HTERT RPE-1 (cell line): ENCODE results near the gene C6orf132.
"Not testable (repeated sequence)": the region's sequence is repeated elsewhere in the genome, so short reads cannot be mapped to it uniquely, and the experiment has no call there.

Experiments used
- in situ Hi-C: fragments of 300-500 bp; cut with MboI; formaldehyde crosslinking; loops from 4 replicates; pipeline ENCODE4 v1.14.3; 2020; ENCODE audit warnings: low sequenced_read_pairs

The C6orf132 gene, protein sequence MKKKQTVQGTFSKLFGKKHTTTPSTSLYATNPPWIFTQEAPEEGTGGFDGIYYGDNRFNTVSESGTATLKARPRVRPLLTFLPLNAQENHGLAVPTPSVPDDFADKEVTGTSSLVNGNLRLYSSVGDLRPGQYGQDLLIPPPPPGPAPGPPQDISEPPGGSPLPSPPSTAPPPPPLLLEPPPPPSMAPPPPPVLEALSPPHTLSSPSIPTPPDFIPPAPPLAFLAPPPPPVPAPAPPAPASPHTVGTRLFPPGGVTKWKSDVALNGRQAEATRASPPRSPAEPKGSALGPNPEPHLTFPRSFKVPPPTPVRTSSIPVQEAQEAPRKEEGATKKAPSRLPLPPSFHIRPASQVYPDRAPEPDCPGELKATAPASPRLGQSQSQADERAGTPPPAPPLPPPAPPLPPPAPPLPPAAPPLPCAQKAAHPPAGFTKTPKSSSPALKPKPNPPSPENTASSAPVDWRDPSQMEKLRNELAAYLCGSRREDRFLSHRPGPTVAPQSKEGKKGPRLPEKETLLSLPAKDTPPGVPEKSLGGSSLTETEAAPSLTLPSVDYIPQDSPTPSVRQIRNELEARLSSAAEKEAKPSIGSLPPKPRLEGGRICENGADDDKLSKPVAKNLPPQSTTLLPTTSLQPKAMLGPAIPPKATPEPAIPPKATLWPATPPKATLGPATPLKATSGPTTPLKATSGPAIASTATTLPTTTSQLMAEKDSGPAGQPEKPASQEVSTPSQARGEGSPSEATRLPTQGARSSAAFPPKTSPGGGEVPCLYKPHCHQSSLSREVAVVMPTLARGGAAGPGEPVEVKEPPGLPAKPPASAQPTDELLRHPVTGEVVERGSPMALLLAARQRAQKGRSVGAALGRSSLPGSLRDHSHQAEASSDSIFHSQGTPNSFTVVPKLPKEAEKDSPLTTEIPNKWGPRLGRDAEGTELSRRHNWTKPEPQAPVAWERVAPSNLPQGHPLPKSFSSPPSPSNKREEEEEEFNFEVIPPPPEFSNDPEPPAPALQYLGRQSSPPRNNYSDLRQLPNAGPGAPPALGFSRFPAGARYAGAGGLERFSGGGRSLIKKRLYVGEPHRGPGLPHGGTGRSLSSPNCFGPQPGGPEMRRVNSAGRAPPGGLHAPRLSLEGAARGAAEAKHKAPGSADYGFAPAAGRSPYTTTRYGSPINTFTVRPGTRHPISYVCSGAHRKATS

DNA sequence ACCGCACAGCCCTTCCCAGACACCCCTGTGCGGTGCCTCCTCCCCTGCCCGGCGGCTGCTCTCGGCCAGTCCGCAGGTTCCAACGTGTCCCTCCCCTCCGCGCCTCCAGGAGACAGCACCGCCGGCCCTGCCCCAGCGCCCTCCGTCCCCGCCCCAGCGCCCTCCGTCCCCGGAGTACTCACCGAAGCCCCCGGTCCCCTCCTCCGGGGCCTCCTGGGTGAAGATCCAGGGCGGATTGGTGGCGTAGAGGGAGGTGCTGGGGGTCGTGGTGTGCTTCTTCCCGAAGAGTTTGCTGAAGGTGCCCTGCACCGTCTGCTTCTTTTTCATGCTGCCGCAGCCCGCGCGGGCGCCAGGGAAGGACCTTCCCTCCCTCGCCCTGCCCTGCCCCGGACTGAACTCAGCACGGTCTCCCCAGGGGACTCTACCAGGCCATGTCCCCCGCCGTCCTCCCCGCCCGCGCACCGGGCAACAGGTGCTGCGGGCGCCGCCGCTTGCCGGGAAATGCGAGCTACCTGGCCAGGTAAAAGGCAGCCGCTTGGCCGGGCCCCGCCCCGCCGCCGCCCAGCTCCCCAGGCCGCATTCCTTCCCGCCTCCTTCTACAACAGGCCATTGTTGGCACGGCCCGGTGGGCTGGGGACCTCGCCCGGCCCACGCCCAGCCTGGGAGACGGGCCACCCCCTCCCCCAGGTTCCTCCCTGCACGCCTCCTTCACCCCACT lies at the start of gene C6orf132:
C6orf132 (minus strand) TSS at position 503 of the 718 bp plus-strand sequence; CDS start at position 327, 176 bp downstream.
- in situ Hi-C loops: no loop called here

- in situ Hi-C loops: no loop called here
Observed at GRCh38 chr6:42190554-42191183, 48.2 kb upstream of the C6orf132 start.

DNA sequence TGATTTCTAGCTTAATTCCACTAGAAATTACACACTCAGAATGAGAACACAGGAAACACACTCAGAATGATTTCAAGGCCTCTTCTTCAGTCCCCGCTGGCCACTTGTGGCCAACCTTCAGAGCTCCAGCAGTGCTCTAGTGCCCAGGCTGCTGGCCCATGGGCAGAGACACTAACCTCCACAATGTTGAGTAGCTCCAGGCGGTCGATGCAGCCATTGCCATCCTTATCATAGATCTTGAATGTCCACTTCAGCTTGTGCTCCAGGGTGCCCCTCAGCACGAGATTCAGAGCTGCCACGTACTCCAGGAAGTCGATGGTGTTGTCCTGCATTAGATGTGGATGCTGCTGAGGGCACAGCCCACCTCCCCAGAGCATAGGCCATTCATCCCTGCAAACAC lies 46.0 kb upstream of the C6orf132 start:
- in situ Hi-C loops: no loop called here

DNA sequence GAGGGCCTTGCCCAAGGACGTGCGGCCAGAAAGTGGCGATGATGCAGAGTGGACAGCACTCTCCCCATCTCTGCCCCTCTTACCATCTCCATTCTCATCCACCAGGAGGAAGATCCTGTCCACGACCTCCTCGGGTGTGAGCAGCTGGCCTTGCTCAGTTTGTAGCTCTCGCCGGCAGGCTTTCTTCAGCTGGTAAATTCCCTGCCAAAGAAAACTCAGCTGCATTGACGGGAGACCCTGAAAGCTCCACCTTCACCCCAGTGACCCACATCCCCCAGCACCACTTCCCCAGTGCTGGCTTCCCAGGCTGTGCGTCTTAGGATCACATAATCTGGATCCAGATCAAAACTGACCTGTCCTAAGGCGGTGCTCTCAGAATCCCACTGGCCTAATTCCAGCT lies 43.2 kb upstream of the C6orf132 start:
- in situ Hi-C loops: no loop called here

DNA sequence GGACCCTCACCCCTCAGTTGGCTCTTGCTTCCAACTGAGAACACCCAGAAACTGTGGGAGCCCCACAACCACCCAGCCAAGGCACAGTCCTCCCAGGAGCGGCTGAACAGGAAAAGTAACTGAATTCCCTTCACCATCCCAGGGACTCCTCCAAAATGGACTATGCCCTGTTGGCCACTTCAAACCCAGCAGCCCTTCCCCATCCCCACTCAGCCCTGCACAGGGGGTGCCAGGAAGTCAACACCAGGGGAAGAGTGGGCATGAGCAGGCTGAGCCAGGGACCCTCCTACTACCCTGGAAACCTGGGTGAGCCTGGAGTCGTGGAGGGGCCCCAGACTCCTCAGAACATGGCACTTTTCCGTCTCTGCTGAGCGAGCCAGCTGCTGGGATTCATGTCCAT lies 42.1 kb upstream of the C6orf132 start:
- in situ Hi-C loops: no loop called here

DNA sequence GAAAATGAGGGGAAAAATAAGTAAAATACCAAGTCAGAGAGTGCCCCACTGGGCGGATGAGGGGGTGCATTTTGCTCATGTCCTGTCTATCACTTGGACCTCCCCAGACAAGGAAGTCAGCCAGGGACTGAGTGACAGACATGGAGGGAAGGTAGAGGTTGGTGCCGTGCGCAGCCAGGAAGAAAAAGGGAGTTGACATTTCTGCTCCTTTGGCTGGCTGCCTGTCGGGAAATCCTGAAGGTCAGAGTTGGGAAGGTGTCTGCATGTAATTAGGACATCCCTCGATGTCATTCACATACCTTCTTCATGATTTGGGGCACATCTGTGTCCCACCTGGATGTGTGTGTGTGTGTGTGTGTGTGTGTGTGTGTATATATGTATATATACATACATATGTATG lies 39.7 kb upstream of the C6orf132 start:
- in situ Hi-C loops: no loop called here

GRCh38 chr6:42179945-42180313 lies 37.5 kb upstream of the C6orf132 start:
- in situ Hi-C loops: no loop called here

DNA sequence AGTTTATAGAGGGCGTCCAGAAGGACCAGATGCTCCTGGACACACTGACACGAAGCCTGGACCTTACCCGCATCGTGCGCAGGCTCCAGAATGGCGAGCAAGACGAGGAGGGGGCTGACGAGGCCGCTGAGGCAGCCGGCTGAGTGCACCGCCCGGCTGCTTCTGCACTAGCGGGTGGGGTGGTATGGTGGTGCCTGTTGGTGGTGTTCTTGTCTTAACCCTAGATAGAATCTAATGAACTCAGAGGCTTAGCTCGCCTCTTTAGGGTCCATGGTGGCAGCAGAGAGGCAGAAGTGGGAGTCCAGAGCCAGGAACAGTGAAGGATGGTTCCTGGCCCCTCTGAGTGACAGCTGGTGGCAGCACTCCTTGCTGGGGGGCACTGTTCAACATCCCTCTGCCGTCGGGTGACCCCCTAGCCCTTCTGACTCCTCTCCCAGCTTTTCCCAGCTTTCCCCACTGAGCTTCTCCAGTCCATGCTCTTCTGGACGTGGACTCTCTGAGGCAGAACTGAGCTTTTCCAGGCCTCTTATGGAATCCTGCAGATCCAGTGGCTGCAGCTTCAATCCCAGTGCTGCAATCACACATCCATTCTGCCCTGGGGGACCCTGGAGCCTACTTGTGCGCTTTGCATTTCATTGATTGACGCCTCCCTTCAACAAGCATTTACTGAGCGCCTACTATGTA lies 37.0 kb upstream of the C6orf132 start:
- in situ Hi-C loops: no loop called here

DNA sequence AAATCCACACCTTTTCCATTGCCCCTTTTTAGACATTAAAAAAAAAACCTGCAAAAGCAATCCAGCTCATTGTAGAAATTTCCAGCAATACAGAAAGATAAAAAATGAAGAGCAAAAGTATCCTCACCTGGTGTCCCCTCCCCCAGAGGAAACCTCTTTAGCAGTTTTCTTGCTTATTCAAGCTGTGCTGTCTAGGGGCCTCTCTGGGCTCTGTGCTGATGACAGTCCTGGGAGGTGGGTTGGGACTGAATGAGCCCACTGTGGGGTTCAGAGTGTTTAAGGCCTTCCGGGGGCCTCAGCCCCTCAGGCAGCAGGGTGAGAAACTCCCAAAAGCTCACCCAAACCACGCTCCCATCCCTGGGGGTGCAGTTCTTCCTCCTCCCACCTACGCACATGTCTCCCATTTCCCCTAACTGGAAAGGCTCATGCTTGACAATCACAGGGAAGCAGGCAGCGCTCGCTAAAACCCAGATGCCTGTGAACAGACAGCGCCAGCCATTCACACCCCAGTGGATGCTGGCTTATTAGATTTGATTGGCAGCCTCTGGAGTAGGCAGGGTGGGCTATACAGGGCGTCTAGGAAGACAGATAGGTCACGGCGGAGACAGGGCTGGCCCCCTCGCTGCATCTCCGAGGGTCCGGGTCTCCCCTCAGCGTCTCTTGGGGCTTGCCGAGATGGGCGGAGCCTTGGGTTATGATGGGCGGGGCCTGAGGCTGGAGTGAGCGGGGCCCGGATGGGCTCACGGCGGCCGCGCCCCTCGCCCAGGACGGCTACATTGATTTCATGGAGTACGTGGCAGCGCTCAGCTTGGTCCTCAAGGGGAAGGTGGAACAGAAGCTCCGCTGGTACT lies 35.3 kb upstream of the C6orf132 start:
- in situ Hi-C loops: no loop called here

GRCh38 chr6:42176981-42177380 lies 34.6 kb upstream of the C6orf132 start:
- in situ Hi-C loops: no loop called here

- in situ Hi-C loops: no loop called here
Observed at GRCh38 chr6:42175860-42176259, 33.4 kb upstream of the C6orf132 start.

GRCh38 chr6:42173101-42173500 lies 30.7 kb upstream of the C6orf132 start, which contains the start of gene GUCA1A:
TSS of gene GUCA1A (plus strand) at chr6:42173364. CDS start at chr6:42173614, 250 bp downstream.
- in situ Hi-C loops: no loop called here

DNA sequence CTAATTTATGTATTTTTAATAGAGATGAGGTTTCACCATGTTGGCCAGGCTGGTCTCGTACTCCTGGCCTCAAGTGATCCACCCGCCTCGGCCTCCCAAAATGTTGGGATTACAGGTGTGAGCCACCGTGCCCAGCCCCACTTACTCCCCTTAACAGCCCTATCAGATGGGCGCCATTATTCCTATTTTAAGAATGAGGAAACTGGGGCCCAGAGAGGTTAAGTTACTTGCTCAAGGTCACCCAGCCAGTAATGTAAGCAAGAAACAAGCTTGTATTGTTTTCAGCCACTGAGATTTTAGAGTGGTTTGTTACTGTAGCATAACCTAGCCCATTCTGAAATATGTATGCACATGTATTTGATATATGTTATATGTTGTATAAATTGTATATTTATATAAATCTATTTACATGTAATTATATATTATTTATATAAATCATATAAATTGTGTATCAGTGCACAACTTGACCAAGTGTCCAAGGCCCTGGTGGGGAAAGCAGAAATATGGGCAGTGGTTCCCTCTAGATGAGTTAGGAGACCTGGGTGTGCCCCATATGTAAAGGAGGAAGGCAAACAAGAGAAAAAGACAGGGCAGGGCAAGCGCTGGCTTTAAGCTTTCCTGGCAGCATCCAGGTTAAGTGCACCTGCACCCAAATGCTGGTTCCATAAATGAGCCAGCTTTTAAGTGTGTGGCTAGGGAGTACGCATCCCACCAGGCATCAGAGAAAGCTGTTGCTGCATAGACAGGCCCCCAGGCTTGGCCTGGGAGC lies 29.6 kb upstream of the C6orf132 start:
- in situ Hi-C loops: no loop called here

GRCh38 chr6:42169780-42170179 lies 27.4 kb upstream of the C6orf132 start:
- in situ Hi-C loops: not testable (repeated sequence)

DNA sequence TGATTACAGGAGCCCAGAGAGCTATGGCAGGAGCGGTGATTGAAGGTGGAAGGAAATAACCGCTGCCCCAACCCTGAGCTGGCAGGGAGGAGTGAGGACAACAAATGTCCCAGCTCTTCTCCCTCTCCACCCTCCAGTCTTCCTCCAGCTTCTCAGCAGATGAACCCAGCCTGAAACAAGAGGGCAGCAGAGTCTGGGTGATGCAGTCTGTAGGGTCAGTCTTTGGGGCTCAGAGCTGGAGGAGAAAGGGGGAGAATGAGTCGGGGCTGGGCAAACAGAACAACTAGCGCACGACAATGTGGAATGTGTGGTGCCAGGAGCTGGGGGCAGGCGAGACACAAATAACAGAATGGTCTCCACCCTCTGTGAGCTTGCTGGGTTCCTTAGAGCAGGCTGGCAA lies 26.2 kb upstream of the C6orf132 start:
- in situ Hi-C loops: no loop called here

- in situ Hi-C loops: no loop called here
Observed at GRCh38 chr6:42166444-42167141, 24.2 kb upstream of the C6orf132 start.

- in situ Hi-C loops: no loop called here
Observed at GRCh38 chr6:42165016-42165415, 22.6 kb upstream of the C6orf132 start.
